WI38 (cell line): Measurements from ENCODE around the gene AZIN2.

Experiments used
- H3K4me3 ChIP-seq: 2 replicates; pipeline ENCODE4 v1.5.1; 2011; ENCODE audit warnings: low read depth, mild to moderate bottlenecking, control low read depth, low read length
- TF ChIP-seq, protein P1 (sequence below): IDR thresholded peaks from 2 replicates; pipeline ENCODE4 v1.5.1; 2012; ENCODE audit warnings: low read depth, mild to moderate bottlenecking, control low read depth, low read length

AZIN2 gene

GRCh38 chr1:33143176-33143575 lies 62.2 kb downstream of the AZIN2 start:
- TF ChIP-seq, protein P1, sequence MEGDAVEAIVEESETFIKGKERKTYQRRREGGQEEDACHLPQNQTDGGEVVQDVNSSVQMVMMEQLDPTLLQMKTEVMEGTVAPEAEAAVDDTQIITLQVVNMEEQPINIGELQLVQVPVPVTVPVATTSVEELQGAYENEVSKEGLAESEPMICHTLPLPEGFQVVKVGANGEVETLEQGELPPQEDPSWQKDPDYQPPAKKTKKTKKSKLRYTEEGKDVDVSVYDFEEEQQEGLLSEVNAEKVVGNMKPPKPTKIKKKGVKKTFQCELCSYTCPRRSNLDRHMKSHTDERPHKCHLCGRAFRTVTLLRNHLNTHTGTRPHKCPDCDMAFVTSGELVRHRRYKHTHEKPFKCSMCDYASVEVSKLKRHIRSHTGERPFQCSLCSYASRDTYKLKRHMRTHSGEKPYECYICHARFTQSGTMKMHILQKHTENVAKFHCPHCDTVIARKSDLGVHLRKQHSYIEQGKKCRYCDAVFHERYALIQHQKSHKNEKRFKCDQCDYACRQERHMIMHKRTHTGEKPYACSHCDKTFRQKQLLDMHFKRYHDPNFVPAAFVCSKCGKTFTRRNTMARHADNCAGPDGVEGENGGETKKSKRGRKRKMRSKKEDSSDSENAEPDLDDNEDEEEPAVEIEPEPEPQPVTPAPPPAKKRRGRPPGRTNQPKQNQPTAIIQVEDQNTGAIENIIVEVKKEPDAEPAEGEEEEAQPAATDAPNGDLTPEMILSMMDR, result no peak
- no peak overlapping the region for H3K4me3 ChIP-seq

- H3K4me3 ChIP-seq, result no peak overlapping the region
- TF ChIP-seq, protein P1, result no peak
These were observed 62.7 kb downstream of the AZIN2 start for GRCh38 chr1:33143698-33144097.

GRCh38 chr1:33146003-33146402 lies 65.0 kb downstream of the AZIN2 start:
- H3K4me3 ChIP-seq, result no peak overlapping the region
- TF ChIP-seq, protein P1, result no peak

DNA sequence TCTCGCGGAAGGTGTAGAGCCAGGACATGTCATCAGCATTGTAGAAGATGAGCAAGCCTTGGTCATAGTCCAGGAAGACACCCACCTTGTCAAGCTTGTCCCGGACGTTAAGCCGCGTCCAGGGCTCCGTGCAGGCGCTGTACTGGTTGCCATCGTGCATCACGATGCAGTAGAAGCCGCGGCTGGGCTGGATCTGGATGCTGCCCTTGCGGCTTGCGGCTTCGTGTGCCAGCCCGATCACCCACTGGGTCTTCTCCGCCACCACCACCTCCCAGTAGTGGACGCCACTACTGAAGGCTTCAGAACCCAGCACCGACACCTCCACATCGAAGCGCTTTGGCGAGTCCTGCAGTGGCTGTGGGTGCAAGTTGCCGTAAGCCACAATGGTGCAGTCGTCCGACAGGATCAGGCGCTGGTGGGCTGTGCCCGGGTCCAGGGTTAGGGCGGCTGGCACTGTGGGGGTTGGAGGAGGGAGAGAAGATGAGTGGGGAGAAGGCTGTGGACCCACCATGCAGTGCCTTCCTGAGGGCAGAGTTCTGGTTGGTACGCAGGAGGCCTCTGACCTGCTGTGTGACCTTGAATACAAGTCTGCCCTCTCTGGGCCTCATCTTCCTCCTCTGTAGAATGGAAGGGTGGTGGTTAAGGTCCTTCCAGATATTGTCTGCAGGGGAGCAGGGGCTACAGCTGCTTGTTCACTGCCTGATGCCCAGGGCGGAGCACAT lies 66.5 kb downstream of the AZIN2 start:
- TF ChIP-seq, protein P1, result no peak
- H3K4me3 ChIP-seq, result no peak overlapping the region

- no peak overlapping the region for H3K4me3 ChIP-seq
- TF ChIP-seq, protein P1, result peak; percentile 59
These were observed 67.0 kb downstream of the AZIN2 start for GRCh38 chr1:33147997-33148314.

- TF ChIP-seq, protein P1, result no peak
These were observed 67.7 kb downstream of the AZIN2 start for GRCh38 chr1:33148615-33149014.

GRCh38 chr1:33149453-33150190 lies 68.7 kb downstream of the AZIN2 start:
- H3K4me3 ChIP-seq, result no peak overlapping the region
- TF ChIP-seq, protein P1, result no peak

More at GRCh38 chr1:33148615-33149014, 67.7 kb downstream of the AZIN2 start:
- no peak overlapping the region for H3K4me3 ChIP-seq
